Pancreas (tissue), 10 donors: ENCODE measurements around the gene TMEM107. TPM values are rescaled to one million over a fixed set of nuclear protein-coding genes. Genes with fewer than 3 reads are reported as not detected.

Source experiments
- ATAC-seq, 4 donors: fragments of 200-7000 bp; cut with Tn5 transposase; one replicate each; pipeline versions ENCODE4 v1.8.0 to v1.9.1; 2020; ENCODE audit warnings: mild to moderate bottlenecking in 4 of 4, moderate library complexity in 4 of 4
- DNase-seq, 6 donors: peaks; one replicate each; pipeline ENCODE4 v3.0.0-alpha.2; 2020
- FAIRE-seq: peaks from 2 replicates; lab custom pipeline; 2012; peaks lifted over from hg19 to GRCh38; lab: Jason Lieb, UNC
- H3K27ac ChIP-seq, 4 donors: fragments of 200-600 bp; sonication (generic); 1 replicate in 3 of 4; 2 replicates in 1 of 4; pipeline versions ENCODE4 v1.5.0 to v1.8.0; 2020
- H3K27me3 ChIP-seq, 4 donors: fragments of 200-600 bp; one replicate each; pipeline ENCODE4 v1.8.0; 2021
- H3K36me3 ChIP-seq, 3 donors: fragments of 200-600 bp; sonication (generic) in 1 of 3; one replicate each; pipeline versions ENCODE4 v1.5.0 to v1.8.0; 2020 to 2021
- H3K4me1 ChIP-seq, 3 donors: fragments of 200-600 bp; one replicate each; pipeline ENCODE4 v1.8.0; 2021
- H3K4me3 ChIP-seq, 4 donors: fragments of 200-600 bp; sonication (generic) in 2 of 4; one replicate each; pipeline versions ENCODE4 v1.5.0 to v1.8.0; 2020 to 2021
- H3K9me3 ChIP-seq, 4 donors: fragments of 200-600 bp; one replicate each; pipeline ENCODE4 v1.8.0; 2021
- CTCF ChIP-seq, 4 donors: fragments of 200-600 bp; sonication (generic) in 3 of 4; IDR thresholded peaks; one replicate each; pipeline versions ENCODE4 v1.5.0 to v1.8.0; 2021; ENCODE audit warnings: antibody characterized with exemption in 4 of 4
- WGBS, 2 donors: extraction: QIAGEN DNeasy Blood & Tissue Kit; methylation state at CpG; one replicate each; pipeline ENCODE4 v1.1.7; 2013; 5-methylcytosine and 5-hydroxymethylcytosine counted together
- intact Hi-C, 3 donors: fragments of 100-400 bp; cut with DNase I; formaldehyde crosslinking; loops; one replicate each; pipeline versions ENCODE4 v1.11.1 to v1.14.2; 2022
- polyA plus RNA-seq, 2 donors: library from polyadenylated mRNA; stranded (reverse); fragments of 200-250 nt; gene quantifications; one replicate each; pipeline ENCODE4 v1.2.3, GENCODE V29; 2013
- total RNA-seq, 6 donors: library from RNA; stranded (reverse); fragmentation: NEBNext Ultra II Directional in 4 of 6; extraction: Animal tissue kit (Norgen Biotek cat#: 25700) in 4 of 6; gene quantifications; one replicate each; pipeline versions ENCODE4 v1.2.1 to v1.2.4, GENCODE V29; 2021 to 2023
- donor health status: healthy with polysubstance abuse.
- donor health status: DM: no; HTN: no; CAD: no; lungs with moderate emphysema.
- donor health status: DM: no; HTN: no; CAD: no.
- donor health status: control.
- donor health status: control.
- donor health status: Bipolar disorder and iron deficiency.
- donor health status: DM: yes; HTN: yes; CAD: no.
- donor health status: DM: no; HTN: no; CAD: no.
- donor health status: DM: no; HTN: no; CAD: no.
- donor health status: DM: yes; HTN: yes; CAD: no.

TMEM107 gene
- total and polyA plus RNA-seq, 8 donors = 5.2 to 11.1 (median 6.3) TPM

- FAIRE-seq (no peak), ATAC-seq (peak in 3 of 4 donors; percentile 2 to 11 (median 7)), DNase-seq (peak; percentile 80 to 89 (median 84))
- H3K36me3 ChIP-seq = peaks cover 6 to 51% (median 37%) of the 10 kb centered on the region in 3 donors
- H3K27ac ChIP-seq = peak overlapping the region; percentile 96 to 100 (median 99)
- H3K9me3 ChIP-seq = no peaks in the 10 kb centered on the region
- 32 to 51% methylated on average over 37 to 38 of the region's 38 CpGs for WGBS, 2 donors
- H3K27me3 ChIP-seq = no peaks in the 10 kb centered on the region
- peaks cover 11 to 31% (median 13%) of the 10 kb centered on the region in 3 donors for H3K4me1 ChIP-seq
- no peak for TF ChIP-seq CTCF (IDR thresholded peaks at IDR 0.05)
- H3K4me3 ChIP-seq = peak overlapping the region; percentile 53 to 65 (median 58)
- intact Hi-C loops = no loop called here
Measured at GRCh38 chr17:8151120-8151640, 25.0 kb downstream of the TMEM107 start.

GRCh38 chr17:8150194-8151119, 25.7 kb downstream of the TMEM107 start:
- no peaks in the 10 kb centered on the region for H3K27me3 ChIP-seq
- intact Hi-C loops = no loop called here
- peaks cover 8 to 58% (median 44%) of the 10 kb centered on the region in 3 donors for H3K36me3 ChIP-seq
- DNase-seq = peak in 4 of 6 donors; percentile 16 to 79 (median 43)
- WGBS, 2 donors = 78 to 87% methylated on average over 18 of the region's 18 CpGs
- peak overlapping the region in 2 of 4 donors; percentile 99 for H3K27ac ChIP-seq
- TF ChIP-seq CTCF (IDR thresholded peaks at IDR 0.05) = no peak
- no peak for ATAC-seq
- FAIRE-seq = no peak
- H3K9me3 ChIP-seq = no peaks in the 10 kb centered on the region
- H3K4me1 ChIP-seq = peaks cover 11 to 31% (median 13%) of the 10 kb centered on the region in 3 donors
- peak overlapping the region in 3 of 4 donors; percentile 56 to 65 (median 61) for H3K4me3 ChIP-seq

GRCh38 chr17:8149419-8150193, 26.6 kb downstream of the TMEM107 start:
- intact Hi-C loops = no loop called here
- DNase-seq (peak in 3 of 6 donors; percentile 31 to 76 (median 40)), ATAC-seq (no peak), FAIRE-seq (no peak)
- no peaks in the 10 kb centered on the region for H3K27me3 ChIP-seq
- WGBS, 2 donors = 92 to 96% methylated on average over 29 of the region's 29 CpGs
- no peak overlapping the region for H3K4me3 ChIP-seq
- no peak for TF ChIP-seq CTCF (IDR thresholded peaks at IDR 0.05)
- H3K36me3 ChIP-seq = peaks cover 8 to 67% (median 52%) of the 10 kb centered on the region in 3 donors
- H3K27ac ChIP-seq = no peak overlapping the region
- H3K4me1 ChIP-seq = peaks cover 11 to 23% (median 13%) of the 10 kb centered on the region in 3 donors
- no peaks in the 10 kb centered on the region for H3K9me3 ChIP-seq

GRCh38 chr17:8148560-8148959, 27.6 kb downstream of the TMEM107 start:
- no peak for ATAC-seq
- DNase-seq = peak in 2 of 6 donors; percentile 41 to 66
- Histone ChIP-seq H3K36me3 (peaks cover 8 to 77% (median 62%) of the 10 kb centered on the region in 3 donors), H3K4me3 (no peak overlapping the region), H3K27me3 (no peaks in the 10 kb centered on the region), H3K4me1 (peaks cover 11 to 22% (median 12%) of the 10 kb centered on the region in 3 donors), H3K9me3 (no peaks in the 10 kb centered on the region), H3K27ac (no peak overlapping the region)
- FAIRE-seq = no peak
- intact Hi-C loops = no loop called here
- 87 to 90% methylated on average over 13 of the region's 13 CpGs for WGBS, 2 donors
- no peak for TF ChIP-seq CTCF (IDR thresholded peaks at IDR 0.05)
